ENCODE results near the gene GALNT10. TPM values are rescaled to one million over a fixed set of nuclear protein-coding genes. Genes with fewer than 3 reads are reported as not detected.

Gene GALNT10
- polyA plus RNA-seq, 1 of the 3 experiments (the other 2 are of a cell fraction) = 56.3 TPM

- Histone ChIP-seq H3K36me3 (replicated peaks in 1 of 2; ENCODE audit: control insufficient read depth in 1 of 2, insufficient read depth in 2 of 2, low read length in 1 of 2) (peaks cover 31 to 47% of the 10 kb centered on the region in 2 experiments), H4K20me1 (ENCODE audit: insufficient read depth) (no peaks in the 10 kb centered on the region), H3K4me1 (ENCODE audit: control insufficient read depth in 1 of 2, insufficient read depth in 2 of 2, low read depth in 1 of 2, low read length in 1 of 2) (peaks cover 0 to 10% of the 10 kb centered on the region in 2 experiments; a peak in 1 of 4 replicates), H3K9me2 (no peaks in the 10 kb centered on the region), H3K79me2 (ENCODE audit: insufficient read depth) (no peaks in the 10 kb centered on the region), H3K9ac (no peak overlapping the region), H2AFZ (ENCODE audit: low read depth) (no peak overlapping the region), H3K4me2 (no peak overlapping the region), H3K9me3 (no peaks in the 10 kb centered on the region), H3K27me3 (ENCODE audit: insufficient read depth) (no peaks in the 10 kb centered on the region), H3K4me3 (ENCODE audit: low read depth in 2 of 2, low read length in 1 of 2) (no peak overlapping the region), H3K27ac (ENCODE audit: low read depth in 2 of 2, low read length in 1 of 2) (no peak overlapping the region), H3F3A (replicated peaks; ENCODE audit: insufficient read depth) (no peaks in the 10 kb centered on the region)
- TF ChIP-seq ZBTB33 (IDR thresholded peaks at IDR 0.05; ENCODE audit: borderline replicate concordance, low read depth) (no peak), NFIC (IDR thresholded peaks at IDR 0.05; ENCODE audit: borderline replicate concordance) (no peak), JUND (IDR thresholded peaks at IDR 0.05) (no peak), IRF3 (IDR thresholded peaks at IDR 0.05; ENCODE audit: low read depth, low read length) (no peak), GABPA (IDR thresholded peaks at IDR 0.05; ENCODE audit: low read depth) (no peak), EZH2phosphoT487 (IDR thresholded peaks at IDR 0.05; ENCODE audit: borderline replicate concordance, low read depth) (no peak), EP300 (IDR thresholded peaks at IDR 0.05; ENCODE audit: borderline replicate concordance in 1 of 2, low read depth in 1 of 2, low read length in 1 of 2) (no peak), CTCF (IDR thresholded peaks at IDR 0.05) (no peak), RCOR1 (IDR thresholded peaks at IDR 0.05; ENCODE audit: low read length) (no peak), ELF1 (IDR thresholded peaks at IDR 0.05) (no peak), POLR2AphosphoS5 (IDR thresholded peaks at IDR 0.05; ENCODE audit: low read depth, low read length) (no peak), FOXM1 (IDR thresholded peaks at IDR 0.05; ENCODE audit: low read depth) (no peak), TEAD4 (IDR thresholded peaks at IDR 0.05; ENCODE audit: borderline replicate concordance, insufficient read depth) (no peak), RFX5 (IDR thresholded peaks at IDR 0.05; ENCODE audit: low read length) (no peak), MEF2A (IDR thresholded peaks at IDR 0.05; ENCODE audit: borderline replicate concordance, low read depth) (no peak), NRF1 (IDR thresholded peaks at IDR 0.05; ENCODE audit: low read depth, low read length) (no peak)
- POLR2A ChIA-PET = interaction anchor here (1.3 kb wide), 1 partner anchor 13 kb away, joined by 5 read pairs; no protein-coding TSS in a partner anchor
- no peak for DNase-seq
- WGBS (ENCODE audit: low lambda C conversion rate) = 76% methylated on average over 3 of the region's 3 CpGs
- CTCF ChIA-PET = interaction anchor here (1.1 to 6.7 kb wide), 7 partner anchors 8 to 386 kb away, joined by 3 to 45 read pairs (median 4); no protein-coding TSS in a partner anchor
Measured at GRCh38 chr5:154459015-154459414, 268.5 kb downstream of the GALNT10 start.
